GM12878 (cell line): ENCODE data around the gene TCF7L1.

Source experiments
- CBX5 ChIP-seq: sonication (generic); IDR thresholded peaks from 2 replicates; pipeline ENCODE4 v1.6.1; 2016; ENCODE audit warnings: low read depth, moderate library complexity, mild to moderate bottlenecking, inconsistent platforms
- CTCF ChIP-seq, 3 experiments: IDR thresholded peaks in 2 of 3; conservative IDR thresholded peaks in 1 of 3; 2 replicates each; pipeline ENCODE4 v1.5.1; 2011; ENCODE audit warnings: low read depth in 3 of 3, low read length in 3 of 3, mild to moderate bottlenecking in 3 of 3, control low read depth in 2 of 3, moderate library complexity in 2 of 3, inconsistent platforms in 1 of 3, mixed read lengths in 1 of 3; ENCODE audit not compliant: control insufficient read depth in 2 of 3, insufficient read depth in 1 of 3; ENCODE audit errors: extremely low read depth in 1 of 3
- E2F4 ChIP-seq: IDR thresholded peaks from 2 replicates; pipeline ENCODE4 v1.6.1; 2012; ENCODE audit warnings: low read depth, low read length, improper control_type of control experiment
- EP300 ChIP-seq, 2 experiments: fragments of 150-350 bp in 1 of 2; IDR thresholded peaks; 2 replicates each; pipeline ENCODE4 v1.6.1; 2011 to 2012; ENCODE audit warnings: low read depth in 2 of 2, low read length in 2 of 2, borderline replicate concordance in 1 of 2, improper control_type of control experiment in 1 of 2, inconsistent platforms in 1 of 2; ENCODE audit not compliant: control insufficient read depth in 1 of 2
- EZH2 ChIP-seq: IDR thresholded peaks from 2 replicates; pipeline ENCODE4 v1.6.1; 2012; ENCODE audit warnings: low read depth, mild to moderate bottlenecking, control low read depth, inconsistent platforms, low read length, borderline replicate concordance; ENCODE audit not compliant: control insufficient read depth
- MAX ChIP-seq: IDR thresholded peaks from 2 replicates; pipeline ENCODE4 v1.6.1; 2012; ENCODE audit warnings: low read depth, low read length, improper control_type of control experiment
- MXI1 ChIP-seq: fragments of 150-350 bp; IDR thresholded peaks from 2 replicates; pipeline ENCODE4 v1.6.1; 2011; ENCODE audit warnings: low read depth, mild to moderate bottlenecking, inconsistent platforms, low read length, improper control_type of control experiment
- POLR2A ChIP-seq: IDR thresholded peaks from 2 replicates; pipeline ENCODE4 v1.6.1; 2011; ENCODE audit warnings: low read depth, mild to moderate bottlenecking, low read length
- RAD21 ChIP-seq: IDR thresholded peaks from 2 replicates; pipeline ENCODE4 v1.6.1; 2011; ENCODE audit warnings: mild to moderate bottlenecking, low read depth, low read length, moderate library complexity; ENCODE audit not compliant: insufficient read depth
- REST ChIP-seq: IDR thresholded peaks from 2 replicates; pipeline ENCODE4 v1.6.1; 2012; ENCODE audit warnings: mild to moderate bottlenecking, low read depth, low read length
- STAT1 ChIP-seq: fragments of 450-650 bp; conservative IDR thresholded peaks from 2 replicates; pipeline ENCODE4 v1.6.1; 2014; ENCODE audit warnings: antibody characterized with exemption, mild to moderate bottlenecking
- SUZ12 ChIP-seq: fragments of 200-600 bp; sonication (generic); IDR thresholded peaks from one replicate; pipeline ENCODE4 v1.6.1; 2018; ENCODE audit warnings: antibody characterized with exemption, mild to moderate bottlenecking; ENCODE audit not compliant: unreplicated experiment
- TAF1 ChIP-seq: IDR thresholded peaks from 2 replicates; pipeline ENCODE4 v1.6.1; 2011; ENCODE audit warnings: mild to moderate bottlenecking, low read depth, low read length, borderline replicate concordance

DNA sequence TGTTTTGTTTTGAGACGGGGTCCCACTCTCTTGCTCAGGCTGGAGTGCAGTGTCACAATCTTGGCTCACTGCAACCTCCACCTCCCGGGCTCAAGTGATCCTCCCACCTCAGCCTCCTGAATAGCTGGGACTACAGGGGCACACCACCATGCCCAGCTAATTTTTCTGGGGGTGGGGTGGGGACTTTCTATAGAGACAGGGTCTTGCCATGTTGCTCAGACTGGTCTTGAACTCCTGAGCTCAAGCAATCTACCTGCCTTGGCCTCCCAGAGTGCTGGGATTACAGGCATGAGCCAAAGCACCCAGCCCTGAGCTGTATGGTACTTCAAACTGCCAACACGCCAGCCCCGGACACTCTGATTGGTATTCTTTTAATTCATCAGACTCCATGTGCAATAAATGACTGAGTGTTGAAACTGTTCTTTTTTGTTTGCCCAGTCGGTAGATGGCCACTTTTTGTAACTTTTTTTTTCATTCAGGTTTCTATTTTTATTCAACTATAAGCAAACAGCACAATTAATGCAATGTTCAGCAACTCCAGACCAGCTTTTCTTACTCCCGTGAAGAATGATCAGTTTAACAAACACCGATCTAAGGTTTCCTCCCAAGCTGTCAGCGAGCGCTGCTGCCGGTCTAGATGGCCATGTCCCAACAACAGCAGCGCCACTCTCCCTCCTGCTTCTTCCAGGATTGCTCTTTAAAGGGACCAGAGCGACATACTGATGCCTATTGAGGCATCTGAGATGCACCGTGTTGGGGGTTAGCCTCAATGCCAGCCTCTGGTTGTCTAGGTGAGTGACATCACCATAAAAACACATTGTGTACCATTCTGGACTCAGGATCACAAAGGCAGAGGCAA, 207.1 kb downstream of the TCF7L1 start:
- TF ChIP-seq SUZ12, result no peak
- TF ChIP-seq EP300 (IDR thresholded peaks at IDR 0.05; ENCODE audit: borderline replicate concordance in 1 of 2, control insufficient read depth in 1 of 2, low read depth in 2 of 2, low read length in 2 of 2), result no peak
- no peak for TF ChIP-seq REST
- no peak for TF ChIP-seq CBX5
- TF ChIP-seq POLR2A, result no peak
- no peak for TF ChIP-seq MXI1
- no peak for TF ChIP-seq MAX
- TF ChIP-seq TAF1, result no peak
- no peak for TF ChIP-seq CTCF (IDR thresholded peaks at IDR 0.05 in 2 of 3, conservative IDR thresholded peaks at IDR 0.05 in 1 of 3; ENCODE audit: control insufficient read depth in 2 of 3, extremely low read depth in 1 of 3, insufficient read depth in 1 of 3, low read depth in 3 of 3, low read length in 3 of 3)
- TF ChIP-seq E2F4, result no peak
- no peak for TF ChIP-seq RAD21
- TF ChIP-seq STAT1, result no peak
- no peak for TF ChIP-seq EZH2
